Measurements from ENCODE around the gene PREX1.

PREX1 gene

GRCh38 chr20:48797275-48797825 lies 30.4 kb downstream of the PREX1 start:
- DNase-seq, result peak in 56 of 58 donors; percentile 41 to 93 (median 79)

DNA sequence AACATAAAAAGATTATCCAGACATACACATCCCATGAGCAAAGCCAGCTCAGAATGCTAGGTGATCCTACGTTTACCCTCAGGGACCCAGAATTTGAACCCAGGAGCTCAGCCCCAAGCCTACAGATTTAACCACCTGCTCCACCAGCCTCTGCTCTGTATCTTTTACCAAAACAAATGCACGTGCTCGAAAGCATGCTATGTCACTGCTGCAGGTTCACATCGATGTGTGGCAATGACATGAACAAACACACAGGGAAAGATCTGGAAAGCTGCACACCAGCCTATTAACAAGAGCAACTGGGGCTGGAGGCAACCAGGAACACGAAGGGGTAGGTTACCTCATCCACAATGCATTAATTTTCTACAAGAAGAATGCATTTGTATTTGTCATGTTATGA lies 32.1 kb downstream of the PREX1 start:
- no peak for DNase-seq

DNA sequence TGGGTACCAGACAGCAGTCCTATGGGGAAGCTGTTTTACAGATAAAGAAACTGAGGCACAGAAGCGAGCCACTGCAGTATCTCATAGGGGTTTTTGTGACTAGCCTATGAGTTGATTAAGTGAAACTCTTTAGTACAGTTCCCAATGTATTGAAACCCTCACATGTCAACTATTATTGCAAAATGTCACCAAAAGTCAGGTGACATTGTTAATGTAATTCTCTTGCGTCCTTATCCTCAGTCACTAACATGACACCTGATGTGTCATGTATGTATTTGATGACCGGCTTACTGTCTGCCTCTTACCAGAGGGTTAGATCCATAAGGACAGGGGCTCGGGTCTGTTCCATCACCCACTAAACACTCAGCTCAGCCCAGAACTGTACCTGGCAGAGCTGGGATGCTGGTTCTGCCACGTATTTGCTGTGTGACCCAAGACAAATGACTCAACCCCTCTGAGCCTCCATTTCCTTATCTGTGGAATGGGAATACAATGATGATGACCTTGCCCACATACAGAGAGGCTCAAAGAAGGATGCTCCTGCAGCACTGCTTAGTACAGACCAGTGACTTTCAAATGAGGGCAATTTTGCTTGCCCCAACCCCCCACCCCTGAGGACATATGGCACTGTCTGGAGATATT lies 32.9 kb downstream of the PREX1 start:
- DNase-seq, result no peak

DNA sequence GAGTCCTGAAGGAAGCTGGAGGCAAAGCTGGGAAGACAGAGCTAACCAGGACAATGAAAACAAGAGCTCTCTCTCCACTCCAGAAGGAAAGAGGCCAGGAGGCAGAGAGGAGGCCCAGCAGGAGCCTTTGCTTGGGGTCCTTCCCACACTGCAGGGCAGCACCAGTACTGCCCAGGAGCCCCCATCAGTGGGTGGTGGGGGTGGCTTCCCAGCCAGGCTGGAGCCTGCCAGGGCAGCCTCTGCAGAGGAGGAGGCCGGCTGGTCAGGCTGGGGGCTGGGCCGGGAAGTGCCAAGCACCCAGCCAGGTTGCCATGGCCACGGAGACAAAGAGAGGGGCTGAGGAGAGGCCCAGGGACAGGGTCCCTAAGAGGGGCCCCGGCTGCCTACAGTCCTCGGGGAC lies 33.4 kb downstream of the PREX1 start:
- DNase-seq, result peak in 51 of 58 donors; percentile 22 to 83 (median 56)

DNA sequence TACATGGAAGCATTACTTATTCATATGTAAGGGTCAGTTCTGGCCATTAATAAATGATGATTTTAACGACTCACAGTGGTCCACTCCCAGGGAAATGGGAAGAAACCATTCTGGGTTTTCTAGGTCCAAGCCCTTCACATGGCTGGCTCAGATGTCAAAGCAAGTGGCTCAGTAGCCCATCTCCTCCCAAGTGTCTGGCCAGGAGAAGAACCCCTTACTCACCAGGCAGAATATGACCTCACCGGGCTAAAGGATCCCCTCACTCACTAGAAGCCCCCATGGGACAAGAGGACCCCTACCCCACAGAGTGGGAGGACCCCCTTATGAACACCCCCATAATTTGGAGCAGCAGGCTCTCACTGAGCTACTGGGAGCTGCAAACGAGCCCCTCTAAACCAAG lies 34.0 kb downstream of the PREX1 start:
- no peak for DNase-seq

GRCh38 chr20:48791666-48792071 lies 36.1 kb downstream of the PREX1 start:
- DNase-seq, result no peak

DNA sequence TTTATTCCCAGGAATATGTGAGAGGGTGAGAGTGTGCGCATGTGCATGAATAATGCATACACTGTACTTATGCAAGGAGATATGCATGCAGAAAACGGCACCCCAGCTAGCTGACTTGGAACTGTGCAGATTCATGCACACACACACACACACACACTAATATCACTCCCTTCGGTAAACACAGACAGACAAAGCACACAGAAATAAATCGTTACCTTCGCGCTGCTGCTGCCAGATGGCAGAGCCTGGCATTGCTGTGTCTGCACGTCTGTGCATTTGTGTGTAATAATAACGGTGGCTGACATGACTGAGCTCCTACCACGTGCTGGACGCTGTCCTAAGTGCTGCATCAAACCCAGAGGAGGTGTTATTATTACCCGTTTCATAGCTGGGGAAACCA lies 36.8 kb downstream of the PREX1 start:
- peak in 4 of 58 donors; percentile 31 to 40 (median 39) for DNase-seq

GRCh38 chr20:48790473-48791003 lies 37.3 kb downstream of the PREX1 start:
- DNase-seq, result peak in 1 of 58 donors; percentile 30

DNA sequence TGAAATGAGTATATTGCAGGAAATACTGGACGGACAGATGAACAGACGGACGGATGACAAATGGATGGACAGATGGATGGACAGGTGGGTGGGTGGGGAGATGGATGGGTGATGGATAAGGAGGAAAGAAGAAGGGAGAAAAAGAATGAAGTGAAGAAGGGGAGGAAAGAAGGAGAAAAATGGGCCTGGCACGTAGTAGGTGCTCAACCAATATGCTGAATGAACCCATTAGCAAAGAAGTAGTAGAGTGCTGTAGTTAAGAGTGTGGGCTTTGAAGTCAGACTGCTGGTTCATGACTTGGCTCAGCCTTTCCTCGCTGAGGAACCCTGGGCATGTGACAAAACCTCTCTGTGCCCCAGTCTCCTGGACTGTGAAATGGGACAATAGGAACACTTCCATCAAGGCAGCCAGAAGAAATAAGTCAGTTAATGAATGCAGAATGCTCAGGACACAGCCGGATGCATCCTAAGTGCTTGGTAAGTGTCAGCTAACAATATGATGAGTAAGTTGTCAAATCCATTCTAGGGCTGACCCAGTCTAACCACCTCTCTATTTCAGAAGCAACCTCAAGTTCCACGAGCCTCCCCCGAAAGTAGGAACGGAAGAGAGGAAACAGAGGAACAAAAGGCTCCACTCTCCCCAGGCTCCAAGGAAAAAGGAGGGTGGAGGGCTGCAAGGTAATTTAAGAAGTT lies 37.9 kb downstream of the PREX1 start:
- no peak for DNase-seq

GRCh38 chr20:48789185-48789668 lies 38.6 kb downstream of the PREX1 start:
- no peak for DNase-seq

- no peak for DNase-seq
Observed at GRCh38 chr20:48788486-48789072, 39.2 kb downstream of the PREX1 start.

DNA sequence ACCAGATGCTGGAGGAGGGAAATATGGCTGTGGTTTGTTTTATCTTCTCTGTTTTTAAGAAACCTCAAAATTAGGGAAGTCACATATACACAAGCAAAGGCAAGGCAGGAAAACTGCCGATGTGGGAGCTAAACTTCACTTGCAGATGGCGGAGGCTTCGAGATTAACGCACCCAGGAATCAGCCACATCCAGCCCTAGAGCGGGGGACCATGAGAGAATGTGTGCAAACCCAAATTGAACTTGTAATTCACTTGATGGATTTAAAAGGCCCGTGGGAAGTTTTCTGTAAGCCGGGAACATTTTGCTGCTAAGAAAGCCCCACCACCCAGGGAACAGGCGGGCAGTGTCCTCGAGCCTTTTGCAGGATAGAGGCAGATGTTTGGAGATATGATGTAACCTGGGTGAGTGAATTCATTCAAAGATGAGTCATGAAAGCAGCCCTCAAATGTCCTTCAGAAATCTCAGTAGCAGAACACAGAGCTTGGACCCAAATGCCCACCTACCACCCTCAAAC lies 39.9 kb downstream of the PREX1 start:
- no peak for DNase-seq

GRCh38 chr20:48786951-48787705 lies 40.7 kb downstream of the PREX1 start:
- peak in 1 of 58 donors; percentile 21 for DNase-seq

- DNase-seq, result no peak
Observed at GRCh38 chr20:48785801-48786200, 42.0 kb downstream of the PREX1 start.

DNA sequence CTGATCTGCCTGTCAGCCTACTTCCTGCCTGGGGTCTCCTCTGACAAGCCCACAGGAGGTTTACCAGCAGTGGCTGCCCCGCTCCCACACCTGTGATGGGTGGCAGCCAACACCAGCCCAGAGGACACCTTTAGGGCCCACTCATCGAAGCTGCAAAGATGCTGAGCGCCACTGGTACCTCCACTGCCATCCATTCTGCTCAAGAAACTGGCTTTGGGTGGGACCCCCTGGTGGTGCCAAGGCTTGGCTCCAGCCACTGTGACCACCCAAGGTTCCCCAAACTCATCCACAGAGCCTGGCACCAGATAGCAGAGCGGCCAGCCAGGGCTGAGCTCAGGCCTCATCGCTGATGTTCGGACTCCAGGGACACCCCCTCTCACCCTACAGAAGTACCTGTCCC lies 42.5 kb downstream of the PREX1 start:
- DNase-seq, result no peak

DNA sequence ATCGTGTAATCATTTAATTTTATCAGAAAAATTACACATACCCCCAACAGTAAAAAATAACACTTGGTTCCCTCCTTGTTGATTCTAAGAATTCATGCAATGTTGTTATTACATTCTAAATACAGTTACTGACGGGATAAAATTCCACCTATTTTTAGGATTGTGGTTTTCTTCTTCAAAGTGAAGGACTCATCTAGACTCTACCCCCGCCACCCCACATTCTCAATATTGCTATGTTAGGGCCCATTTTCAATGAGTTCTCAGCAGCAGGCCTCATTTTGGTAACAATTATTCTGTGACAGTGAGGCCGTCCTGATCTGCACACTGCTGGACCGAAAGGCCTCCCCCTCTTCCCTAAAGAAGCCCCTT lies 43.5 kb downstream of the PREX1 start:
- no peak for DNase-seq

DNA sequence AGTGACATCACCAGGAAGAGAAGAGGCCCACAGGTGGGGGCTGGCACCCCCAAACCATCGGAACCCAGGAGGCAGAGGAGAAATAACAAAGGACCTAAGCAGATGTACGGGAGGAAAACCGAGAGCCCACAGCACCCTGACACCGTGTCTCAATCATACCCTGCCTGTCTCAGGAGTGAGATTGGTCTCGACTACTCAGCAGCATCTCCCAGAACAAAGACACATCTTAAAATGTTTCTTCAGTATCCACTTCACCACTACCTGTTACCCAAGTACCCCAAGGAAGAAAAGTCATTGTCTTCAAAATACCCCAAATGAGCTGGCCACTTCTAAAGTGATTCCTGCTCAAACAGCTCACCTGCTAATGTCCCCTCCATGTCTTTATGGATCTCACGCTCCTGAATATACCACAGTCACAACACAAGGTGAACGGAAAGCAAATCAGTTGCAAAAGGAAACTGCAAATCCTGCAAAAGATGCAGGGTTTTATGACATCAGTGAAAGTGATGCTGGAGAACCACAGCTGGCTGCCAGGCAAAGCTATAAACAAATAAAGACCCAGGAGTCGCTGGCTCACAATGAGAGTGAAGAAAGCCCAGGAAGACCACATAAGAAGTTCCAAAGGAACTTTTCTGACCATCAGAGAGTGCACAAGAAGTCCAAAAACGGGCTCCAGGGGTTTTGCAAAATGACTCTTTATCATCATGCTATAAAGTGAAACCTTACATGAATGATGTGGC lies 44.1 kb downstream of the PREX1 start:
- no peak for DNase-seq

DNA sequence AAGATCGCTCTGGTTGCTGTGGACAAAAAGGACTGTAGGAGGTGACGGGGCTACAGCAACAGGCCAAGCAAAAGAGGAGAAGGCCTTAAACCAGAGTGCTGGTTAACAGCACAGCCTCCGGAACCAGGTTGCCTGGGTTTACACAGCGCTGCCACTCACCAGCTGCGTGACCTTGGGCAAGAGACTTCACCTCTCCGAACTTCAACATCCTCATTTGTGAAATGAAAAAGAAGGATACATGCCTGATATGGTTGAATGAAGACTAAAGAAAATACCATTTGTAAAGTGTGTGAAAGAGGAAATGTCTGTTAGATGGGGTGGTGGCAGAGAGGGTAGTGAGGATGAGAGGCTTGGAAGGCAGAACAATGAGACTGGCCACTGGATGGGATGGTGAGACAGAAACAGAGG lies 44.9 kb downstream of the PREX1 start:
- DNase-seq, result no peak

DNA sequence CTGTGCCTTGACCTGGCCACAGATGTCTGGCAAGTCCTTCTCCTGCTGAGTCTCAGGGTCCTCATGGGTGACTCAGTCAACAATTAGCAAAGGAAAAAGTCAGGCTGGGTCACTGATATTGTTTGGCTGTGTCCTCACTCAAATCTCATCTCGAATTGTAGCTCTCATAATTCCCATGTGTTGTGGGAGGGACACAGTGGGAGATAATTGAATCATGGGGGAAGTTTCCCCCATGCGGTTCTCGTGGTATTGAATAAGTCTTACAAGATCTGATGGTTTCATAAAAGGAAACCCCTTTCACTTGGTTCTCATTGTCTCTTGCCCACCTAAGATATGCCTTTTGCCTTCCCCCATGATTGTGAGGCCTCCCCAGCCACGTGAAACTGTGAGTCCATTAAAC lies 45.7 kb downstream of the PREX1 start:
- no peak for DNase-seq

DNA sequence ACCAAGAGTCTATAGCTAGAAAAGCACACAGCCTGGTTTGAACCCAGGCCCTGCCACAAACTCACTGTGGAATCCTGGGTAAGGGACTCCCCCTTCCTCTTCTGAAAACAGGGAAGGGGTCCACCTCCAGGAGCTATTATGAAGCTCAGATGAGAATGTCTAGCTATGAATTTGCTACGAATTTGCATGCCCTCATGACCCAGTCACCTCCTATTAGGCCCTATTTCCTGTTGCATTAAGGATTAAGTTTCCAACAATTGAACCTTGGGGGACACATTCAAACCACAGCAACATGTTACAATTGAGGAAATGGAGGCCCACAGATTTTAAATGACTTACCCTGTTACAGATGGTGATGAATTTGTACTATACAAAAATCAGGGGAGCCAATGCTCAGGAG lies 46.2 kb downstream of the PREX1 start:
- no peak for DNase-seq

All from anterior cingulate cortex (tissue), 58 donors.